IMR-90 (cell line): Measurements from ENCODE around the gene NEK4. TPM values are rescaled to one million over a fixed set of nuclear protein-coding genes. Genes with fewer than 3 reads are reported as not detected.

Experiments used
- ATAC-seq: fragments of 200-7000 bp; cut with Tn5 transposase; 2 replicates; pipeline ENCODE4 v1.9.1; 2020; ENCODE audit warnings: low read depth, mild to moderate bottlenecking, moderate library complexity
- BruUV-seq: library from RNA; stranded (reverse); fragments of 400-500 nt; replicated peaks from 2 replicates; lab custom pipeline; 2021; lab: Mats Ljungman, UMichigan
- CTCF ChIA-PET: fragments of 300-600 bp; formaldehyde crosslinking; extraction: SDS; loops from one replicate; lab custom pipeline; 2021; ENCODE audit warnings: antibody characterized with exemption; lab: Yijun Ruan, JAX
- POLR2A ChIA-PET: fragments of 300-600 bp; sonication (Branson Sonifier 250); formaldehyde crosslinking; loops from one replicate; lab custom pipeline; 2022; ENCODE audit warnings: antibody characterized with exemption; ENCODE audit not compliant: unreplicated experiment; lab: Charles Lee
- DNase-seq: peaks from one replicate; pipeline ENCODE4 v3.0.0; 2013
- H2AFZ ChIP-seq: replicated peaks from 2 replicates; pipeline ENCODE3; 2013; ENCODE audit warnings: low read length, mild to moderate bottlenecking; ENCODE audit not compliant: poor library complexity
- H2AK5ac ChIP-seq: 2 replicates; pipeline ENCODE4 v1.6.1; 2013; ENCODE audit warnings: low read depth, low read length, inconsistent platforms
- H2AK9ac ChIP-seq: replicated peaks from 2 replicates; pipeline ENCODE3; 2013; ENCODE audit warnings: mild to moderate bottlenecking, low read depth, low read length, moderate library complexity; ENCODE audit not compliant: poor library complexity
- H2BK120ac ChIP-seq: 2 replicates; pipeline ENCODE4 v1.6.1; 2013; ENCODE audit warnings: low read depth, low read length, inconsistent platforms
- H2BK15ac ChIP-seq: 3 replicates; pipeline ENCODE4 v1.6.1; 2013; ENCODE audit warnings: low read depth, low read length, inconsistent platforms
- H2BK20ac ChIP-seq: 2 replicates; pipeline ENCODE4 v1.6.1; 2013; ENCODE audit warnings: low read depth, mild to moderate bottlenecking, inconsistent platforms, low read length, moderate library complexity
- H2BK5ac ChIP-seq: 2 replicates; pipeline ENCODE4 v1.6.1; 2013; ENCODE audit warnings: mild to moderate bottlenecking, low read depth, low read length, inconsistent platforms; ENCODE audit not compliant: poor library complexity, severe bottlenecking
- H3K14ac ChIP-seq: replicated peaks from 2 replicates; pipeline ENCODE4 v1.6.1; 2013; ENCODE audit warnings: low read depth, low read length, inconsistent platforms
- H3K18ac ChIP-seq: 2 replicates; pipeline ENCODE4 v1.6.1; 2013; ENCODE audit warnings: low read depth, low read length, control low read depth
- H3K23ac ChIP-seq: 2 replicates; pipeline ENCODE4 v1.6.1; 2013; ENCODE audit warnings: low read depth, low read length, inconsistent platforms
- H3K27ac ChIP-seq: 2 replicates; pipeline ENCODE4 v1.5.1; 2013; ENCODE audit warnings: mild to moderate bottlenecking, control low read depth, low read length; ENCODE audit not compliant: insufficient read depth
- H3K27me3 ChIP-seq: 2 replicates; pipeline ENCODE4 v1.6.1; 2013; ENCODE audit warnings: low read length; ENCODE audit not compliant: control insufficient read depth, insufficient read depth
- H3K36me3 ChIP-seq: 2 replicates; pipeline ENCODE4 v1.6.1; 2013; ENCODE audit warnings: low read length, mixed read lengths; ENCODE audit not compliant: control insufficient read depth, insufficient read depth
- H3K4ac ChIP-seq: 2 replicates; pipeline ENCODE4 v1.6.1; 2013; ENCODE audit warnings: low read depth, low read length, inconsistent platforms
- H3K4me1 ChIP-seq: 2 replicates; pipeline ENCODE4 v1.6.1; 2013; ENCODE audit warnings: low read length, mixed read lengths; ENCODE audit not compliant: control insufficient read depth, insufficient read depth
- H3K4me2 ChIP-seq: 2 replicates; pipeline ENCODE4 v1.6.1; 2013; ENCODE audit warnings: low read depth, mild to moderate bottlenecking, control low read depth, low read length, moderate library complexity
- H3K4me3 ChIP-seq: 2 replicates; pipeline ENCODE4 v1.5.1; 2013; ENCODE audit warnings: low read depth, mild to moderate bottlenecking, control low read depth, low read length, moderate library complexity; ENCODE audit not compliant: insufficient read depth
- H3K56ac ChIP-seq: 2 replicates; pipeline ENCODE4 v1.6.1; 2013; ENCODE audit warnings: low read length, inconsistent platforms; ENCODE audit not compliant: insufficient read depth; ENCODE audit errors: extremely low read depth
- H3K79me1 ChIP-seq, 2 experiments: 2 replicates each; pipeline ENCODE4 v1.6.1; 2013; ENCODE audit warnings: low read length in 2 of 2, inconsistent platforms in 1 of 2, low read depth in 1 of 2
- H3K9ac ChIP-seq: 2 replicates; pipeline ENCODE4 v1.6.1; 2013; ENCODE audit warnings: low read depth, low read length, control low read depth
- H3K9me1 ChIP-seq: 2 replicates; pipeline ENCODE4 v1.6.1; 2013; ENCODE audit warnings: low read length, inconsistent platforms; ENCODE audit not compliant: insufficient read depth
- H3K9me3 ChIP-seq: 2 replicates; pipeline ENCODE4 v1.6.1; 2013; ENCODE audit warnings: low read length; ENCODE audit not compliant: control insufficient read depth, insufficient read depth
- H4K20me1 ChIP-seq: 2 replicates; pipeline ENCODE4 v1.6.1; 2013; ENCODE audit warnings: low read length, inconsistent platforms; ENCODE audit not compliant: insufficient read depth
- H4K5ac ChIP-seq: 2 replicates; pipeline ENCODE4 v1.6.1; 2013; ENCODE audit warnings: mild to moderate bottlenecking, low read depth, low read length, control low read depth
- H4K8ac ChIP-seq, 2 experiments: 2 replicates each; pipeline ENCODE4 v1.6.1; 2013; ENCODE audit warnings: low read depth in 2 of 2, low read length in 2 of 2, control low read depth in 1 of 2, inconsistent platforms in 1 of 2
- H4K91ac ChIP-seq: 2 replicates; pipeline ENCODE4 v1.6.1; 2013; ENCODE audit warnings: low read depth, low read length, inconsistent platforms; ENCODE audit not compliant: insufficient read depth
- MAFK ChIP-seq: IDR thresholded peaks from 2 replicates; pipeline ENCODE4 v1.6.1; 2012; ENCODE audit warnings: low read depth, low read length, improper control_type of control experiment
- MAZ ChIP-seq: IDR thresholded peaks from 2 replicates; pipeline ENCODE4 v1.6.1; 2012; ENCODE audit warnings: low read depth, mild to moderate bottlenecking, low read length, improper control_type of control experiment, moderate library complexity, borderline replicate concordance
- MXI1 ChIP-seq: IDR thresholded peaks from 2 replicates; pipeline ENCODE4 v1.6.1; 2012; ENCODE audit warnings: low read depth, mild to moderate bottlenecking, low read length, moderate library complexity, borderline replicate concordance
- RCOR1 ChIP-seq: IDR thresholded peaks from 2 replicates; pipeline ENCODE4 v1.6.1; 2012; ENCODE audit warnings: mild to moderate bottlenecking, low read length, improper control_type of control experiment; ENCODE audit not compliant: insufficient replicate concordance
- WGBS, 2 experiments: methylation state at CpG; one replicate each; pipeline versions ENCODE4 v1.1.5 to v1.1.7; 2013; ENCODE audit warnings: missing lambda C conversion rate in 2 of 2; ENCODE audit not compliant: insufficient read length in 1 of 2; ENCODE audit errors: extremely low coverage in 2 of 2; 5-methylcytosine and 5-hydroxymethylcytosine counted together
- dilution Hi-C: fragments of 300-500 bp; cut with HindIII; formaldehyde crosslinking; loops from one replicate; pipeline ENCODE4 v1.14.3; 2018; ENCODE audit warnings: low sequenced_read_pairs; ENCODE audit not compliant: unreplicated experiment
- in situ Hi-C: fragments of 300-500 bp; cut with MboI; formaldehyde crosslinking; loops from 3 replicates; pipeline ENCODE4 v1.14.3; 2019; ENCODE audit warnings: low sequenced_read_pairs, inconsistent platforms, mixed read lengths
- intact Hi-C: fragments of 100-400 bp; cut with micrococcal nuclease; formaldehyde crosslinking; loops from 2 replicates; pipeline ENCODE4 v1.10.0; 2022
- polyA plus RNA-seq, 3 experiments: library from polyadenylated mRNA; depleted of rRNA; stranded (reverse); fragments of >200 nt; gene quantifications; 2 replicates each; pipeline ENCODE4 v1.2.3, GENCODE V29; 2012; ENCODE audit warnings: low replicate concordance in 1 of 3
- total RNA-seq: library from RNA; depleted of rRNA; stranded (reverse); fragments of >200 nt; gene quantifications from 2 replicates; pipeline ENCODE4 v1.2.3, GENCODE V29; 2012
- TF ChIP-seq, protein P1 (sequence below): fragments of 150-350 bp; IDR thresholded peaks from 2 replicates; pipeline ENCODE4 v1.6.1; 2016; ENCODE audit warnings: low read depth, mild to moderate bottlenecking, low read length, moderate library complexity, borderline replicate concordance

The NEK4 gene
- total and polyA plus RNA-seq, 2 of the 4 experiments (the other 2 are of a cell fraction), result 10.3 to 24.7 TPM

DNA sequence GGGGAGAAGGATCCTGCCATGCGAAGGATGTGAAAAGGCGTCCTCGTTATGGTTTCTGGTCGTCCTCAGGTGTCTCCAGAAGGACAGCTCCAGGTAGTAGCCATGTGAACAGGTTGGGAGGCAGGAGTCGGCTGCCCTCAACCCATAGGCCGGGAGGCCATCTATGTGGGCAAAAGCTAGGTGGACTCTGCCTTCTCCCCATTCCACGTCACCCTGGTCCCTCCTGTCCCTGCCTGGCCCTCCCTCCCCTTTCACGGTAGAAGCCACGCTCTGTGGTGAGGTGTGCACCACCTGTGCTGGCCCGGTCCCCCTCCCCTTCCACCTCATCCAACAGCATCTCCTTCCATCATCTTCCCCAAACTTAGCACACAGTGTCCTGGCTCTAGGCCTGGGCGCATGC is 40.2 kb upstream of the NEK4 start:
- H4K5ac ChIP-seq, result no peak overlapping the region
- no peak overlapping the region for H3K9ac ChIP-seq
- intact Hi-C loops, result no loop called here
- CTCF ChIA-PET, result interaction anchor here (1.0 kb wide), 1 partner anchor 10 kb away, joined by 3 read pairs; no protein-coding TSS in a partner anchor
- no peak overlapping the region for H3K4ac ChIP-seq
- H2AK5ac ChIP-seq, result no peak overlapping the region
- no peak for TF ChIP-seq RCOR1
- no peak for TF ChIP-seq MAZ
- TF ChIP-seq MXI1, result no peak
- TF ChIP-seq MAFK, result no peak
- TF ChIP-seq, protein P1, sequence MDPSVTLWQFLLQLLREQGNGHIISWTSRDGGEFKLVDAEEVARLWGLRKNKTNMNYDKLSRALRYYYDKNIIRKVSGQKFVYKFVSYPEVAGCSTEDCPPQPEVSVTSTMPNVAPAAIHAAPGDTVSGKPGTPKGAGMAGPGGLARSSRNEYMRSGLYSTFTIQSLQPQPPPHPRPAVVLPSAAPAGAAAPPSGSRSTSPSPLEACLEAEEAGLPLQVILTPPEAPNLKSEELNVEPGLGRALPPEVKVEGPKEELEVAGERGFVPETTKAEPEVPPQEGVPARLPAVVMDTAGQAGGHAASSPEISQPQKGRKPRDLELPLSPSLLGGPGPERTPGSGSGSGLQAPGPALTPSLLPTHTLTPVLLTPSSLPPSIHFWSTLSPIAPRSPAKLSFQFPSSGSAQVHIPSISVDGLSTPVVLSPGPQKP, result no peak
- H3K27ac ChIP-seq, result no peak overlapping the region
- POLR2A ChIA-PET, result no interaction called here
- H3K9me1 ChIP-seq, result no peaks in the 10 kb centered on the region
- peaks cover 23% of the 10 kb centered on the region for H3K27me3 ChIP-seq
- WGBS, 2 experiments, result 81% methylated on average over 8 of the region's 11 CpGs; no CpG with 5 or more reads in 1 of the 2 experiments
- no peak for ATAC-seq
- H3K9me3 ChIP-seq, result no peaks in the 10 kb centered on the region
- no peak overlapping the region for H2BK5ac ChIP-seq
- no peak overlapping the region for H3K18ac ChIP-seq
- H3K79me1 ChIP-seq, result no peaks in the 10 kb centered on the region
- H4K91ac ChIP-seq, result no peak overlapping the region
- no peak overlapping the region for H2BK15ac ChIP-seq
- dilution Hi-C loops, result no loop called here
- no peak overlapping the region for H3K56ac ChIP-seq
- in situ Hi-C loops, result no loop called here
- no peak overlapping the region for H4K8ac ChIP-seq
- no peak overlapping the region for H2BK20ac ChIP-seq
- no peak overlapping the region for H2AK9ac ChIP-seq
- H3K4me2 ChIP-seq, result no peak overlapping the region
- H3K4me3 ChIP-seq, result no peak overlapping the region
- H3K4me1 ChIP-seq, result no peaks in the 10 kb centered on the region
- no peak overlapping the region for H2AFZ ChIP-seq
- no peak overlapping the region for H2BK120ac ChIP-seq
- H3K14ac ChIP-seq, result no peak overlapping the region
- no peaks in the 10 kb centered on the region for H4K20me1 ChIP-seq
- BruUV-seq, result no TSS peak
- H3K23ac ChIP-seq, result no peak overlapping the region
- H3K36me3 ChIP-seq, result no peaks in the 10 kb centered on the region
- no peak for DNase-seq
